GM23248 (cell line): ENCODE measurements around the gene CIROP.

Source experiments
- EZH2 ChIP-seq: fragments of 200-600 bp; sonication (generic); IDR thresholded peaks from 2 replicates; pipeline ENCODE4 v1.6.1; 2018; ENCODE audit warnings: antibody characterized with exemption, mild to moderate bottlenecking; ENCODE audit not compliant: insufficient read depth, poor library complexity, severe bottlenecking
- EZH2phosphoT487 ChIP-seq: fragments of 200-600 bp; sonication (generic); IDR thresholded peaks from 2 replicates; pipeline ENCODE4 v1.6.1; 2018; ENCODE audit warnings: antibody characterized with exemption, moderate library complexity, mild to moderate bottlenecking, low read depth; ENCODE audit not compliant: insufficient read depth

GRCh38 chr14:23053426-23053825, 51.4 kb downstream of the CIROP start:
- TF ChIP-seq EZH2 (no peak), EZH2phosphoT487 (no peak)
